Measurements from ENCODE around the gene PDIA6.

Gene PDIA6

DNA sequence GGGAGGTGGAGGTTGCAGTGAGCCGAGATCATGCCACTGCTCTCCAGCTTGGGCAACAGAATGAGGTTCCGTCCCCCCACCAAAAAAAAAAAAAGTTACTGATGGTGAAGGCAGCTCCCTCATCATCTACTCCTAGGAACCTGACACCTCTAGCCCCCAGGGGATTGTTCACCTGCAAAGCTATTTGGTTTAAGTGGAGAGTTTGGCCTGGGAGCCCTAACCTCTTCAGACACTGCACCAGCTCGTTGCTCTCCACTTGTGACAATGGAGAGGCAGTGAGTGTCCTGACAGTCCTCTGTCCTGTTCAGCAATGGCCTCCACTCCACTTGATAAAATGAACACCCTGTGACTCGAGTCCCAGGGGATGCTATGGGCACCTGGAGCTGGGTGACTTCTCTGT is 47.7 kb downstream of the PDIA6 start:
- FAIRE-seq (no peak), DNase-seq (ENCODE audit: low spot score) (no peak)

GRCh38 chr2:10764096-10764785 is 48.3 kb downstream of the PDIA6 start:
- DNase-seq (ENCODE audit: low spot score), result no peak

DNA sequence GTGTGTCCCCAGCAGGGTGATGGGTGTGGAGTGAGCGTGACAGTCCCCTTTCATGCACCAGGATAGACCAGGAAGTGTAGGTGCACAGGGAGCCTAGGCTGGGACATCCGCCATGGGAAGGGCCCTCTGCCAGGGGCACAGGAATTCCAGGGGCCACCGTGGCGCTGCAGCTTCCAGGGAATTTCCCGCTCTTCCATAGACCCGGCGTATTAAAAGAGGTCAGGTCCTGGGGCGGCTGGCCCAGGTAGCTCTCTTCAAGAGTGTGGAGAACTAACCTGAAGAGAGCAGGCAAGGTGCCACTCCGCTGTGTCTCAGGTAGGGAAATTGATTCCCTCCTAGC is 49.2 kb downstream of the PDIA6 start:
- FAIRE-seq, result no peak
- no peak for DNase-seq (ENCODE audit: low spot score)

More at GRCh38 chr2:10764096-10764785, 48.3 kb downstream of the PDIA6 start:
- no peak for FAIRE-seq

GRCh38 chr2:10762651-10763460 is 49.7 kb downstream of the PDIA6 start:
- FAIRE-seq, result no peak
- no peak for DNase-seq (ENCODE audit: low spot score)

GRCh38 chr2:10761591-10761990 is 51.0 kb downstream of the PDIA6 start:
- FAIRE-seq, result no peak

GRCh38 chr2:10760794-10761504 is 51.6 kb downstream of the PDIA6 start:
- FAIRE-seq (no peak), DNase-seq (ENCODE audit: low spot score) (no peak)

More at GRCh38 chr2:10761591-10761990, 51.0 kb downstream of the PDIA6 start:
- DNase-seq (ENCODE audit: low spot score), result no peak

GRCh38 chr2:10759151-10759714 is 53.4 kb downstream of the PDIA6 start:
- FAIRE-seq, result no peak

GRCh38 chr2:10757814-10758286 is 54.7 kb downstream of the PDIA6 start:
- FAIRE-seq (no peak), DNase-seq (ENCODE audit: low spot score) (no peak)

More at GRCh38 chr2:10759151-10759714, 53.4 kb downstream of the PDIA6 start:
- no peak for DNase-seq (ENCODE audit: low spot score)

- DNase-seq (ENCODE audit: low spot score) (no peak), FAIRE-seq (no peak)
These were observed 57.0 kb downstream of the PDIA6 start for GRCh38 chr2:10755621-10756020.

- FAIRE-seq (no peak), DNase-seq (ENCODE audit: low spot score) (no peak)
These were observed 58.7 kb downstream of the PDIA6 start for GRCh38 chr2:10753876-10754275.

GRCh38 chr2:10753156-10753555 is 59.4 kb downstream of the PDIA6 start:
- FAIRE-seq (no peak), DNase-seq (ENCODE audit: low spot score) (no peak)

- no peak for FAIRE-seq
- no peak for DNase-seq (ENCODE audit: low spot score)
These were observed 60.3 kb downstream of the PDIA6 start for GRCh38 chr2:10752236-10752635.

GRCh38 chr2:10750610-10751009 is 62.0 kb downstream of the PDIA6 start:
- no peak for DNase-seq (ENCODE audit: low spot score)
- FAIRE-seq, result no peak

GRCh38 chr2:10742666-10743065 is 69.9 kb downstream of the PDIA6 start:
- DNase-seq (ENCODE audit: low spot score) (no peak), FAIRE-seq (no peak)

DNA sequence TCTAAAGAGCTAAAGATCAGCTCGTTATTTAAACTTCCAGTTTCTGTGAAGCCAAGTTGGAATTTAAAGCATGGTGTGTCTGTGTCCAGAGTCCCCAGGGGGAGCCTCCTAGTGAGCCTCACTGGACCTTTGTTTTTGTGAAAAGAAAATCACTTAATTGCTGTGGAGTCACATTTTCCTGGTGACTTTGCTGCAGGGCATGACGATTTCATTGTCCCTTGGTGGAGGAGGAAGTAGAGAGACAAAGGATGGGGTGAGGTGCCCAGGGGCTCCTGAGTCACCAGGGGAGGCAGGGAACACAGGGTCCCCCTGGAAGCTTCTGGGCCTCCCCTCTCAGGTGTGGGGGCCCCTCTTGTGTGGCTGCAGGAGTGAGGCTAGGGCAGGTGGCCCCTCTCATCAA is 71.4 kb downstream of the PDIA6 start:
- FAIRE-seq (no peak), DNase-seq (ENCODE audit: low spot score) (no peak)

DNA sequence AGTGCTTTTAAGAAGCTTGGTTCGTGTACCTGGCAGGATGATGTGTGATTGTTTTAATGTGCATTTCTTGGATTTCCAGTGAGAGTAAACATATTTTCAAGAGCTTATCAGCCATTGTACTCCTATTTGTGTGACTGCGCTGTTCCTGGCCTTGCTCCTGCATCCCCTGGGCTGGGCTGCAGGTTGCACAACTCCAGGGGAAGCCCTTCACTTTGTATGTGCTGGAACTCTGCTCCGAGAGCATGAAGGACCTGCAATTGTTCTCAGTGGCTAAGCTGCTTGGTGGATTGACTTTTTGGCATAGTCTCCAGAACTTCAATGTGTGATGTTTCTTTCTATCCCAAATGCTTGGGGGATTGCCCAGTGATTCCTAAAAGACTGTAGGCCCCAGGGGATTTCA is 72.4 kb downstream of the PDIA6 start:
- no peak for DNase-seq (ENCODE audit: low spot score)
- no peak for FAIRE-seq

DNA sequence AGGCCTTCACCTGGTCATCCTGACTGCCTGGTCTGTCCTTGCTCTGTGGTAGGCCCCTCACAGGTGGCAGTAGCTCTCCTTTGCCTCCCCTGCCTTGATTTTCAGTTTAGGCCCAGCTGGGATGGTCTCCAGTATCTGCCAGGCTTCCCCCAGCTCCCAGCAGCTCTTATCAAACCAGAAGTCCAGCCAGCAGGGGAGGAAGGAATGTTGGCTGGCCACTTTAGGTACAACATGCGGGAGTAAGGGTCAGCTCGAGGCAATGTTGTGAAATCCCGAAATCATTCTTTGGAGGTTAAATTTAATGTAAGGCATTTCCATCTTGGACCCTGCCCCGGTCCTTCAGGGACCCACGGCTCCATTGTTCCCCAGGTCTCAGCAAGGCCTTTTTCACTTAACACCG is 74.4 kb downstream of the PDIA6 start:
- DNase-seq (ENCODE audit: low spot score), result no peak
- FAIRE-seq, result no peak

DNA sequence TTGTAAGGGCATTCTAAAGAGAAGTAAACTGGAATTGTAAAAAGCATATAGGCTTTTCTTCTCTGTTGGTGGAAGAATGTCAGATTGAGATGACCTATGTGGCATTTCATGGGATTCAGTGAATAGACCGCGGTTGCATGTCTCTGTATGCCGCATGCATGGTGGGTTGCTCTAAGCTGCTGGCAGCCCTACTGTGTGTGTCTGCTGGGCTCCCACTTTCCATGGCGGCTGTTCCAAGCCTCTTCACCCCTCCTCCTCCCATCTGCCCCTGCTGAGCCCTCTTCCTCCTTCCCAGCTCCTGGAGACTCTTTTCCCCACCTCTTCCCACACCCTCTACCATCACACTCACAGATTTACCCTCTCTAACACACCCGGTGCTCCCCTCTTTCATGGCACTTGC is 78.6 kb downstream of the PDIA6 start:
- DNase-seq (ENCODE audit: low spot score) (no peak), FAIRE-seq (no peak)

- DNase-seq (ENCODE audit: low spot score) (no peak), FAIRE-seq (no peak)
These were observed 79.0 kb downstream of the PDIA6 start for GRCh38 chr2:10733566-10733925.

Measured in RCC 7860 (cell line).